Measurements from ENCODE around the gene NDUFA11.
A peak's percentile ranks its signal among the peaks of the same experiment; 100 is the strongest.
"Not testable (repeated sequence)": the region's sequence is repeated elsewhere in the genome, so short reads cannot be mapped to it uniquely, and the experiment has no call there.

Gene NDUFA11

GRCh38 chr19:5877427-5877826, 26.2 kb downstream of the NDUFA11 start:
- ChIA-PET CTCF (interaction anchor here (0.7 to 1.9 kb wide), 5 partner anchors 14 to 73 kb away, joined by 3 to 7 read pairs (median 3); no protein-coding TSS in a partner anchor), POLR2A (no interaction called here)
- Histone ChIP-seq H3K36me3 (ENCODE audit: control insufficient read depth in 2 of 2, insufficient read depth in 1 of 2, low read length in 2 of 2) (no peaks in the 10 kb centered on the region), H3K9me3 (ENCODE audit: control insufficient read depth, insufficient read depth, low read depth, low read length) (no peaks in the 10 kb centered on the region), H3K4me1 (ENCODE audit: control insufficient read depth, insufficient read depth, low read length) (no peaks in the 10 kb centered on the region), H3K4me3 (ENCODE audit: low read depth, low read length) (no peak overlapping the region), H3K27ac (ENCODE audit: extremely low read depth, low read depth, low read length) (no peak overlapping the region)
- TF ChIP-seq SP7 (tag by site-specific recombination; IDR thresholded peaks at IDR 0.05) (no peak), ZNF121 (tag by site-specific recombination; IDR thresholded peaks at IDR 0.05) (no peak), ZNF585B (tag by site-specific recombination; IDR thresholded peaks at IDR 0.05) (no peak), ZNF837 (tag by site-specific recombination; IDR thresholded peaks at IDR 0.05) (no peak), ZNF37A (tag by site-specific recombination; IDR thresholded peaks at IDR 0.05) (no peak), KLF7 (tag by site-specific recombination; IDR thresholded peaks at IDR 0.05; ENCODE audit: borderline replicate concordance) (no peak), ZFP69B (tag by site-specific recombination; IDR thresholded peaks at IDR 0.05) (no peak), HOXA7 (CRISPR knock-in tag; IDR thresholded peaks at IDR 0.05; ENCODE audit: borderline replicate concordance) (no peak), ZNF341 (tag by site-specific recombination; IDR thresholded peaks at IDR 0.05; ENCODE audit: low read depth) (no peak)

GRCh38 chr19:5874496-5874895, 29.1 kb downstream of the NDUFA11 start:
- TF ChIP-seq ZNF664 (tag by site-specific recombination; IDR thresholded peaks at IDR 0.05) (peak; percentile 86), ZNF623 (tag by site-specific recombination; IDR thresholded peaks at IDR 0.05) (peak; percentile 76), SP7 (tag by site-specific recombination; IDR thresholded peaks at IDR 0.05) (peak; percentile 28; the same call in 1 of the 2 replicates)
- H3K4me3 ChIP-seq (ENCODE audit: low read depth, low read length); CTCF ChIA-PET; POLR2A ChIA-PET; H3K27ac ChIP-seq (ENCODE audit: extremely low read depth, low read depth, low read length); H3K4me1 ChIP-seq (ENCODE audit: control insufficient read depth, insufficient read depth, low read length); H3K36me3 ChIP-seq (ENCODE audit: control insufficient read depth in 2 of 2, insufficient read depth in 1 of 2, low read length in 2 of 2); H3K9me3 ChIP-seq (ENCODE audit: control insufficient read depth, insufficient read depth, low read depth, low read length): not testable (repeated sequence)

- H3K4me3 ChIP-seq (ENCODE audit: low read depth, low read length) = no peak overlapping the region
- no peaks in the 10 kb centered on the region for H3K4me1 ChIP-seq (ENCODE audit: control insufficient read depth, insufficient read depth, low read length)
- CTCF ChIA-PET = interaction anchor here (0.6 kb wide), 1 partner anchor 149 kb away, joined by 6 read pairs; no protein-coding TSS in a partner anchor
- no peak overlapping the region for H3K27ac ChIP-seq (ENCODE audit: extremely low read depth, low read depth, low read length)
- H3K9me3 ChIP-seq (ENCODE audit: control insufficient read depth, insufficient read depth, low read depth, low read length) = no peaks in the 10 kb centered on the region
- POLR2A ChIA-PET = no interaction called here
- TF ChIP-seq PRDM4 (tag by site-specific recombination; IDR thresholded peaks at IDR 0.05) (no peak), YY2 (tag by site-specific recombination; IDR thresholded peaks at IDR 0.05) (no peak), ZSCAN16 (tag by site-specific recombination; IDR thresholded peaks at IDR 0.05) (no peak), ZNF473 (tag by site-specific recombination; IDR thresholded peaks at IDR 0.05) (no peak), ZNF514 (tag by site-specific recombination; IDR thresholded peaks at IDR 0.05) (no peak), EGR2 (tag by site-specific recombination; IDR thresholded peaks at IDR 0.05; ENCODE audit: low read depth) (no peak), ZNF449 (tag by site-specific recombination; IDR thresholded peaks at IDR 0.05) (no peak), ZNF704 (tag by site-specific recombination; IDR thresholded peaks at IDR 0.05) (no peak), ZNF747 (tag by site-specific recombination; IDR thresholded peaks at IDR 0.05) (no peak), SP3 (tag by site-specific recombination; IDR thresholded peaks at IDR 0.05) (no peak), ZNF555 (tag by site-specific recombination; conservative IDR thresholded peaks at IDR 0.05) (no peak), ZNF132 (tag by site-specific recombination; IDR thresholded peaks at IDR 0.05; ENCODE audit: borderline replicate concordance) (no peak), BCL6B (tag by site-specific recombination; IDR thresholded peaks at IDR 0.05) (no peak), ZNF133 (tag by site-specific recombination; IDR thresholded peaks at IDR 0.05) (no peak), ZNF558 (tag by site-specific recombination; IDR thresholded peaks at IDR 0.05) (no peak)
- H3K36me3 ChIP-seq (ENCODE audit: control insufficient read depth in 2 of 2, insufficient read depth in 1 of 2, low read length in 2 of 2) = no peaks in the 10 kb centered on the region
These were observed 29.9 kb downstream of the NDUFA11 start for GRCh38 chr19:5873617-5874199.
